ENCODE results near the gene WIPF1.
A peak's percentile ranks its signal among the peaks of the same experiment; 100 is the strongest.

The WIPF1 gene

DNA sequence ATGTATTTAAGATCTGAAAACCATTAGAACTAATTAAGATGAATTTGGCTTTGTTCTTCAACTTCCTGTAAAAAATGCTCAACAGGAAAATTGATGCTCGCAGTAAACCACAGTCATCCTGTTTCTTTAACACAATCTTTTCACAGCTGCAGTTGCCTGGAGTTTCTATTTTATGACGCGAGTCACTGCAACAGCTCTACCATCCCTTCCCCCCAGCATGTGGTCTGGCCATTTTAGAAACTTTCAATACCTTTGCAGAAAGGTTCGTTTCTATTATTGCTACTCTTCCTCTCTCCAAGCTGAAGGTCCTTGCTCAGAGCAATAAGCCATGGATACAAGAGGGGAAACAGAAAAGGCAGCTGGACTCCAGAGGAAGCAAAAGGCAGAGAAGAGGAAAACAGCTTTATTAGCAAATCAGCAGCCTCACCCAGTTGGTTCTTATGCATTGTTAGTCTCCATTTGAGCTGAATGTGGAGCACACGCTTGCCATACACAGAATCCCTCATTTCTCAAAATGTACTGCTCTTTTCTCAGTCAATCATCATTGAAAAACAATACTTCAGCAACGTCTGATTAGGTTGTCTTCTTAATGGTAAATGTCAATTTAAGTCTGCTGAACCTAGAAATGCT lies 3.9 kb downstream of the WIPF1 start:
- TF ChIP-seq, protein P1, sequence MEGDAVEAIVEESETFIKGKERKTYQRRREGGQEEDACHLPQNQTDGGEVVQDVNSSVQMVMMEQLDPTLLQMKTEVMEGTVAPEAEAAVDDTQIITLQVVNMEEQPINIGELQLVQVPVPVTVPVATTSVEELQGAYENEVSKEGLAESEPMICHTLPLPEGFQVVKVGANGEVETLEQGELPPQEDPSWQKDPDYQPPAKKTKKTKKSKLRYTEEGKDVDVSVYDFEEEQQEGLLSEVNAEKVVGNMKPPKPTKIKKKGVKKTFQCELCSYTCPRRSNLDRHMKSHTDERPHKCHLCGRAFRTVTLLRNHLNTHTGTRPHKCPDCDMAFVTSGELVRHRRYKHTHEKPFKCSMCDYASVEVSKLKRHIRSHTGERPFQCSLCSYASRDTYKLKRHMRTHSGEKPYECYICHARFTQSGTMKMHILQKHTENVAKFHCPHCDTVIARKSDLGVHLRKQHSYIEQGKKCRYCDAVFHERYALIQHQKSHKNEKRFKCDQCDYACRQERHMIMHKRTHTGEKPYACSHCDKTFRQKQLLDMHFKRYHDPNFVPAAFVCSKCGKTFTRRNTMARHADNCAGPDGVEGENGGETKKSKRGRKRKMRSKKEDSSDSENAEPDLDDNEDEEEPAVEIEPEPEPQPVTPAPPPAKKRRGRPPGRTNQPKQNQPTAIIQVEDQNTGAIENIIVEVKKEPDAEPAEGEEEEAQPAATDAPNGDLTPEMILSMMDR (IDR thresholded peaks at IDR 0.05), result no peak
- Mint-ChIP-seq H3K4me3 (peak overlapping the region; percentile 5), H3K9me3 (no peaks in the 10 kb centered on the region), H3K4me1 (peaks cover 27% of the 10 kb centered on the region), H3K27me3 (ENCODE audit: low read depth, poor library complexity) (peaks cover 2% of the 10 kb centered on the region), H3K27ac (peak overlapping the region; percentile 19), H3K36me3 (ENCODE audit: low read depth) (peaks cover 4% of the 10 kb centered on the region)
- DNase-seq, result no peak

DNA sequence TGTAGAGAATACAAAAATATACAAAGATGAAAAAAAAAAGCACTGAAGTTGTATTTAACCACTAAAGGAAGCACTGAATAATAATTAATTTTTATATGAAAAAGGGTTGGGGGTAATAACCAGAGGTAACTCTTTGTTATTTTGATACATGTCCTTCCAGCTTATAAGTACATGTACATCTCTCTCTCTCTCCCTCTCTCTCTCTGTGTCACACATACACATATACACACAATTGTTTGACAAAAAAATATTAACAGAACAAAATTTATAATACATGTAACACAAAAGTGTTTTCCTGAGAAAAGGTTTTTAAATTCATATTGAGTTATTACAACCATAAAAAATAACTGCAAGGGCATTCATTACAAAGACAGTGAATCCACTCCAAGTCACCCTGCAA lies 4.6 kb downstream of the WIPF1 start:
- Mint-ChIP-seq H3K4me3 (no peak overlapping the region), H3K27ac (no peak overlapping the region)
- no peak for DNase-seq

DNA sequence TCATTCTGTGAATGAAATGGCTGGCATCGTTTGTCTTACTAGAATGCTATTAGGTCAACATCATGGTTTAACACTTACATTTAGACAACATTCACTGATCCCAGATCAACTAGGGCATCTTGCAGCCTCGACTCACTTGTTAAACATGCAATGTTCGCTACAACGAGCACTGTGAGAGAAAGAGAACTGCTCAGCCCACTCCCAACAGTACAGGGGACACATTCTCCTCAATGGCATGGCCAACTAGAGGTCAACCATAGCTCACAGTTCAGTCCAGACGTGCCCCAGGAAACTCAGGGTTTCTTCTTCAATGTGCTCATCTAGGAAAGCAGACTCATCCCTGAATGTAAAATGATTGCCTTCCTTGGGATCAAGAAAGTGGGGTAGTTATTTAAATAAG lies 5.9 kb downstream of the WIPF1 start:
- no peak for DNase-seq
- Mint-ChIP-seq H3K36me3 (ENCODE audit: low read depth) (peaks cover 4% of the 10 kb centered on the region), H3K27me3 (ENCODE audit: low read depth, poor library complexity) (peaks cover 2% of the 10 kb centered on the region), H3K4me3 (no peak overlapping the region), H3K27ac (no peak overlapping the region), H3K9me3 (no peaks in the 10 kb centered on the region), H3K4me1 (peaks cover 44% of the 10 kb centered on the region)
- TF ChIP-seq, protein P1 (IDR thresholded peaks at IDR 0.05), result no peak

More for the DNA sequence above, 4.6 kb downstream of the WIPF1 start:
- Mint-ChIP-seq H3K36me3 (ENCODE audit: low read depth) (peaks cover 4% of the 10 kb centered on the region), H3K4me1 (peaks cover 33% of the 10 kb centered on the region), H3K9me3 (no peaks in the 10 kb centered on the region), H3K27me3 (ENCODE audit: low read depth, poor library complexity) (peaks cover 2% of the 10 kb centered on the region)
- TF ChIP-seq, protein P1 (IDR thresholded peaks at IDR 0.05), result no peak

DNA sequence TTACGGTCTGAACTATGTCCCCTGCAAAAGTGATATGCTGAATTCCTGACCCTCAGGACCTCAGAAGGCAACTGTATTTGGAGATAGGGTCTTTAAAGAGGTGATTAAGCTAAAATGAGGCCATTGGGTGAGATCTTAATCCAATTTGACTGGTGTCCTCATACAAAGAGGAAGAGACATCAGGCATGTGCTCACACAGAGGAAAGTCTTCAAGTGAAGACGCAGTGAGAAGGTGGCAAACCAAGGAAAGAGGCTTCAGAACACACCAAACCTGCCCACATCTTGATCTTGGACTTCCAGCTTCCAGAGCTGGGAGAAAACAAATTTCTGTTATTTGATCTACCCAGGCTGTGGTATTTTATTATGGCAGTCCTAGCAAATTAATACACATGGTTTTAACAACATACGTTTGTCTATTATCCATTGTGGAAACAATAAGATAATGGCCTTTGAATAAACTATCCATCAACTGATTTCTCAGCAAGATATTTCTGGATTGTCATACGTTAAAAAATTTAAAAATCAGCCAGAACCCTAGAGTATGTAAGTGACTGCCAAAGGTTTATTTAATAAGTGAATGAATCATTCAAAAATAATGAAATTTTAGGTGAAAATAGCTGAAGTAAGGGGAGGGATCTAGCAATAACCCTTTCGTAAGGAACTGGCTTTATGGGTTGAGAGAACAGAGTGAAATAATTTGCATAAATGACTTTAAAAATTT lies 6.5 kb downstream of the WIPF1 start:
- TF ChIP-seq, protein P1 (IDR thresholded peaks at IDR 0.05), result no peak
- H3K27me3 Mint-ChIP-seq (ENCODE audit: low read depth, poor library complexity), result peaks cover 2% of the 10 kb centered on the region
- no peak for DNase-seq
- H3K4me1 Mint-ChIP-seq, result peaks cover 50% of the 10 kb centered on the region
- H3K4me3 Mint-ChIP-seq, result no peak overlapping the region
- H3K36me3 Mint-ChIP-seq (ENCODE audit: low read depth), result peaks cover 4% of the 10 kb centered on the region
- H3K9me3 Mint-ChIP-seq, result no peaks in the 10 kb centered on the region
- H3K27ac Mint-ChIP-seq, result no peak overlapping the region

DNA sequence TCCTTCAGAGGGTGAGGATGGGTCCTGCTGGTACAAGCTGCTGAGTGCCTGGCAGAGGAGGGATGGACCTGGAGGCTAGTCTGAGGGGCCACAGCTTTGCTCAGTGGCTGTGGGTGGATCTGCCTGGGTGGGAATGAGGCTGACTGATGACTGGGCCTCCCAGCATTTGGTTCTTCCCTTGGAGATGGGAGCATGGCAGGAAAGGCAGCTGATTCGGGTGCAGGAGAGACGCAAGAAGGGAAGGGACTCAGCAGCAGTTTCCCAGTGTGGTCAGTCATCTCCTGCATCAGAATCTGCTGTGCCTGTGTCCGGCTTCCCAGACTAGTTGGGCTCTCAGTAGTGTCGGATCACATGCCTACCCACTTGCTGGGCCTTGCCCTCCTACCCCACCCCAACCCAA lies 7.3 kb downstream of the WIPF1 start:
- no peak for DNase-seq
- no peak overlapping the region for H3K4me3 Mint-ChIP-seq

More for the DNA sequence above, 7.3 kb downstream of the WIPF1 start:
- Mint-ChIP-seq H3K9me3 (no peaks in the 10 kb centered on the region), H3K27me3 (ENCODE audit: low read depth, poor library complexity) (peaks cover 2% of the 10 kb centered on the region), H3K4me1 (peaks cover 58% of the 10 kb centered on the region), H3K27ac (no peak overlapping the region), H3K36me3 (ENCODE audit: low read depth) (peaks cover 4% of the 10 kb centered on the region)
- TF ChIP-seq, protein P1 (IDR thresholded peaks at IDR 0.05), result no peak
